H9 (cell line): ENCODE data around the gene MBTPS1. TPM values are rescaled to one million over a fixed set of nuclear protein-coding genes. Genes with fewer than 3 reads are reported as not detected.

ENCODE experiments used
- DNase-seq: peaks from one replicate; pipeline ENCODE4 v3.0.0-alpha.2; 2017
- H2AFZ ChIP-seq: one replicate; pipeline ENCODE4 v1.6.1; 2013; ENCODE audit warnings: mild to moderate bottlenecking, low read length, control low read depth, moderate library complexity
- H2AK5ac ChIP-seq: 2 replicates; pipeline ENCODE4 v1.6.1; 2013; ENCODE audit warnings: low read length, control low read depth, mixed read lengths; ENCODE audit not compliant: insufficient read length
- H2BK120ac ChIP-seq: one replicate; pipeline ENCODE4 v1.6.1; 2013; ENCODE audit warnings: low read depth, mild to moderate bottlenecking, low read length, control low read depth, inconsistent platforms; ENCODE audit not compliant: poor library complexity, severe bottlenecking
- H2BK12ac ChIP-seq: 2 replicates; pipeline ENCODE4 v1.6.1; 2013; ENCODE audit warnings: low read length, control low read depth, mixed read lengths, low read depth; ENCODE audit not compliant: insufficient read length
- H2BK15ac ChIP-seq: 2 replicates; pipeline ENCODE4 v1.6.1; 2013; ENCODE audit warnings: low read depth, low read length, control low read depth
- H2BK20ac ChIP-seq: one replicate; pipeline ENCODE4 v1.6.1; 2013; ENCODE audit warnings: low read depth, mild to moderate bottlenecking, low read length, control low read depth, inconsistent platforms; ENCODE audit not compliant: poor library complexity, severe bottlenecking
- H2BK5ac ChIP-seq: 2 replicates; pipeline ENCODE4 v1.6.1; 2013; ENCODE audit warnings: low read length, control low read depth, mixed read lengths; ENCODE audit not compliant: insufficient read length
- H3K14ac ChIP-seq: 2 replicates; pipeline ENCODE4 v1.6.1; 2013; ENCODE audit warnings: low read length, control low read depth; ENCODE audit not compliant: insufficient read depth
- H3K18ac ChIP-seq: 2 replicates; pipeline ENCODE4 v1.6.1; 2013; ENCODE audit warnings: low read depth, mild to moderate bottlenecking, mixed read lengths, low read length, control low read depth; ENCODE audit not compliant: insufficient read length
- H3K23ac ChIP-seq: 2 replicates; pipeline ENCODE4 v1.6.1; 2013; ENCODE audit warnings: low read length, control low read depth, mixed read lengths, low read depth; ENCODE audit not compliant: insufficient read length
- H3K23me2 ChIP-seq: 2 replicates; pipeline ENCODE4 v1.6.1; 2013; ENCODE audit warnings: low read depth, mild to moderate bottlenecking, mixed read lengths, low read length, control low read depth; ENCODE audit not compliant: insufficient read length, poor library complexity, severe bottlenecking
- H3K27ac ChIP-seq: 2 replicates; pipeline ENCODE4 v1.5.1; 2013; ENCODE audit warnings: low read length, control low read depth, mixed read lengths, low read depth; ENCODE audit not compliant: insufficient read length
- H3K27me3 ChIP-seq: 2 replicates; pipeline ENCODE4 v1.6.1; 2013; ENCODE audit warnings: low read length, control low read depth, inconsistent platforms; ENCODE audit not compliant: insufficient read depth
- H3K4ac ChIP-seq: 2 replicates; pipeline ENCODE4 v1.6.1; 2013; ENCODE audit warnings: low read depth, mild to moderate bottlenecking, control low read depth, inconsistent platforms, low read length, moderate library complexity
- H3K4me1 ChIP-seq: 2 replicates; pipeline ENCODE4 v1.6.1; 2013; ENCODE audit warnings: low read length, control low read depth, inconsistent platforms; ENCODE audit not compliant: insufficient read depth
- H3K4me2 ChIP-seq: 2 replicates; pipeline ENCODE4 v1.6.1; 2013; ENCODE audit warnings: low read length, control low read depth, mixed read lengths; ENCODE audit not compliant: insufficient read length, insufficient read depth
- H3K56ac ChIP-seq: 2 replicates; pipeline ENCODE4 v1.6.1; 2013; ENCODE audit warnings: low read depth, mild to moderate bottlenecking, mixed read lengths, low read length, control low read depth; ENCODE audit not compliant: insufficient read length
- H3K79me1 ChIP-seq: 2 replicates; pipeline ENCODE4 v1.6.1; 2013; ENCODE audit warnings: low read depth, mild to moderate bottlenecking, moderate library complexity, low read length, control low read depth, inconsistent platforms; ENCODE audit not compliant: insufficient read depth, poor library complexity, severe bottlenecking
- H3K79me2 ChIP-seq: 2 replicates; pipeline ENCODE4 v1.6.1; 2013; ENCODE audit warnings: low read length, control low read depth, inconsistent platforms; ENCODE audit not compliant: insufficient read depth
- H3K9ac ChIP-seq: 2 replicates; pipeline ENCODE4 v1.6.1; 2013; ENCODE audit warnings: low read length, control low read depth, mixed read lengths; ENCODE audit not compliant: insufficient read length; ENCODE audit errors: extremely low read depth
- H3K9me3 ChIP-seq: one replicate; pipeline ENCODE4 v1.6.1; 2013; ENCODE audit warnings: low read depth, low read length, inconsistent platforms; ENCODE audit not compliant: control insufficient read depth
- H3T11ph ChIP-seq: one replicate; pipeline ENCODE4 v1.6.1; 2013; ENCODE audit warnings: mild to moderate bottlenecking, low read length, control low read depth, inconsistent platforms
- H4K20me1 ChIP-seq: one replicate; pipeline ENCODE4 v1.6.1; 2013; ENCODE audit not compliant: control insufficient read depth, insufficient read length, insufficient read depth
- H4K5ac ChIP-seq: 2 replicates; pipeline ENCODE4 v1.6.1; 2013; ENCODE audit warnings: low read depth, mild to moderate bottlenecking, mixed read lengths, low read length, control low read depth; ENCODE audit not compliant: insufficient read length
- H4K8ac ChIP-seq: replicated peaks from 2 replicates; pipeline ENCODE4 v1.6.1; 2013; ENCODE audit warnings: low read length, control low read depth, mixed read lengths, low read depth; ENCODE audit not compliant: insufficient read length
- H4K91ac ChIP-seq: 2 replicates; pipeline ENCODE4 v1.6.1; 2013; ENCODE audit warnings: low read depth, mild to moderate bottlenecking, moderate library complexity, mixed read lengths, low read length, control low read depth; ENCODE audit not compliant: insufficient read length
- H3K27ac Mint-ChIP-seq, 3 experiments: 2 replicates in 2 of 3; 3 replicates in 1 of 3; pipeline ENCODE4 v1.8.0; 2020 to 2021; ENCODE audit warnings: mixed read lengths in 3 of 3, mild to moderate bottlenecking in 1 of 3, moderate library complexity in 1 of 3
- H3K27me3 Mint-ChIP-seq: 2 replicates; pipeline ENCODE4 v1.8.0; 2021; ENCODE audit warnings: low read depth, mild to moderate bottlenecking, moderate library complexity, mixed read lengths
- H3K36me3 Mint-ChIP-seq, 3 experiments: 2 replicates in 2 of 3; 3 replicates in 1 of 3; pipeline ENCODE4 v1.8.0; 2020 to 2021; ENCODE audit warnings: low read depth in 3 of 3, mixed read lengths in 3 of 3; ENCODE audit not compliant: insufficient read depth in 1 of 3
- H3K4me1 Mint-ChIP-seq, 2 experiments: 2 replicates each; pipeline ENCODE4 v1.8.0; 2020; ENCODE audit warnings: mixed read lengths in 2 of 2
- H3K4me3 Mint-ChIP-seq, 2 experiments: 2 replicates in 1 of 2; 3 replicates in 1 of 2; pipeline ENCODE4 v1.8.0; 2020 to 2021; ENCODE audit warnings: mild to moderate bottlenecking in 2 of 2, mixed read lengths in 2 of 2, moderate library complexity in 1 of 2
- H3K9me3 Mint-ChIP-seq, 2 experiments: 2 replicates in 1 of 2; 3 replicates in 1 of 2; pipeline ENCODE4 v1.8.0; 2020; ENCODE audit warnings: mild to moderate bottlenecking in 2 of 2, mixed read lengths in 2 of 2, moderate library complexity in 1 of 2
- CTCF ChIP-seq: fragments of 200-600 bp; sonication (generic); conservative IDR thresholded peaks from 3 replicates; pipeline ENCODE4 v1.8.0; 2021; ENCODE audit warnings: antibody characterized with exemption, mild to moderate bottlenecking
- WGBS: extraction: QIAGEN DNeasy Blood & Tissue Kit; methylation state at CpG from one replicate; pipeline ENCODE4 v1.1.7; 2013; ENCODE audit warnings: missing lambda C conversion rate, low lambda C conversion rate, mixed read lengths; ENCODE audit not compliant: insufficient read length; ENCODE audit errors: extremely low coverage; 5-methylcytosine and 5-hydroxymethylcytosine counted together
- total RNA-seq: library from RNA; stranded (reverse); gene quantifications from 2 replicates; pipeline ENCODE4 v1.2.1, GENCODE V29; 2021

Gene MBTPS1
- total RNA-seq, 1 experiment from 2014 or later: 48.7 TPM

- Mint-ChIP-seq H3K4me1 (peaks cover 2 to 9% of the 10 kb centered on the region in 2 experiments; a peak in 3 of 4 replicates), H3K27ac (peak overlapping the region in 1 of 3 experiments; percentile 32; a peak in 1 of 7 replicates), H3K4me3 (no peak overlapping the region), H3K9me3 (no peaks in the 10 kb centered on the region), H3K27me3 (peaks cover 15% of the 10 kb centered on the region), H3K36me3 (no peaks in the 10 kb centered on the region)
- Histone ChIP-seq H3K27me3 (no peaks in the 10 kb centered on the region), H3K4me1 (no peaks in the 10 kb centered on the region), H3T11ph (no peak overlapping the region), H4K91ac (no peak overlapping the region), H3K4me2 (no peak overlapping the region), H3K18ac (no peak overlapping the region), H4K5ac (no peak overlapping the region), H3K23me2 (no peaks in the 10 kb centered on the region), H2AK5ac (no peak overlapping the region), H2BK12ac (no peak overlapping the region), H3K79me1 (no peaks in the 10 kb centered on the region), H2BK20ac (no peak overlapping the region), H3K9me3 (no peaks in the 10 kb centered on the region), H3K79me2 (no peaks in the 10 kb centered on the region), H4K8ac (no peak overlapping the region), H2BK120ac (no peak overlapping the region), H3K9ac (no peak overlapping the region), H4K20me1 (no peaks in the 10 kb centered on the region), H2AFZ (no peak overlapping the region), H3K23ac (no peak overlapping the region), H2BK5ac (no peak overlapping the region), H3K27ac (no peak overlapping the region), H3K56ac (no peak overlapping the region), H3K4ac (no peak overlapping the region), H2BK15ac (no peak overlapping the region), H3K14ac (no peak overlapping the region)
- no CpG with 5 or more reads among the region's 7 CpGs for WGBS
- no peak for DNase-seq
- TF ChIP-seq CTCF: no peak
Observed at GRCh38 chr16:84004442-84004841, 112.3 kb downstream of the MBTPS1 start.

Other genes starting within 250 kb of the MBTPS1 start
- gene MLYCD, start 217.8 kb downstream of the MBTPS1 start, total RNA-seq: 6.8 and 7.1 TPM in 2 replicates
- gene OSGIN1, start 163.7 kb downstream of the MBTPS1 start, total RNA-seq: 0.48 and 0.63 TPM in 2 replicates
- gene NECAB2, start 148.7 kb downstream of the MBTPS1 start, total RNA-seq: 11.7 and 12.6 TPM in 2 replicates
- gene SLC38A8, start 74.1 kb downstream of the MBTPS1 start, total RNA-seq: 0.35 TPM in 1 of 2 replicates, not detected in the other
- gene HSDL1, start 28.2 kb upstream of the MBTPS1 start, total RNA-seq: 34.2 and 38.2 TPM in 2 replicates
- gene DNAAF1, start 28.4 kb upstream of the MBTPS1 start, total RNA-seq: 0.15 TPM in 1 of 2 replicates, not detected in the other
- gene TAF1C, start 70.1 kb upstream of the MBTPS1 start, total RNA-seq: 78.6 and 81.3 TPM in 2 replicates
- 0.99 and 1.0 TPM in 2 replicates for gene ADAD2, start 74.2 kb upstream of the MBTPS1 start, total RNA-seq
- not detected in 2 replicates for gene KCNG4, start 123.1 kb upstream of the MBTPS1 start, total RNA-seq
- gene WFDC1, start 177.9 kb upstream of the MBTPS1 start, total RNA-seq: 0.24 and 0.29 TPM in 2 replicates